Osteoblast (primary cell): ENCODE data around the gene CHD2. TPM values are rescaled to one million over a fixed set of nuclear protein-coding genes. Genes with fewer than 3 reads are reported as not detected.
A peak's percentile ranks its signal among the peaks of the same experiment; 100 is the strongest.

Experiments used
- DNase-seq: peaks from one replicate; pipeline ENCODE4 v3.0.0; 2011; ENCODE audit warnings: low spot score, mixed read lengths; ENCODE audit not compliant: insufficient read length; ENCODE audit errors: missing footprints
- H2AFZ ChIP-seq: 2 replicates; pipeline ENCODE4 v1.6.0; 2011; ENCODE audit warnings: mild to moderate bottlenecking, low read length
- H3K27ac ChIP-seq: 2 replicates; pipeline ENCODE4 v1.5.1; 2011; ENCODE audit warnings: mild to moderate bottlenecking, low read depth, low read length, moderate library complexity
- H3K27me3 ChIP-seq: 2 replicates; pipeline ENCODE4 v1.6.0; 2012; ENCODE audit warnings: mild to moderate bottlenecking, control low read depth, inconsistent platforms, low read length, moderate library complexity; ENCODE audit not compliant: insufficient read depth
- H3K36me3 ChIP-seq: 2 replicates; pipeline ENCODE4 v1.5.1; 2011; ENCODE audit warnings: mild to moderate bottlenecking, low read length, control low read depth, moderate library complexity; ENCODE audit not compliant: insufficient read depth
- H3K4me1 ChIP-seq: 2 replicates; pipeline ENCODE4 v1.5.1; 2011; ENCODE audit warnings: mild to moderate bottlenecking, low read length, control low read depth, moderate library complexity; ENCODE audit not compliant: insufficient read depth
- H3K4me2 ChIP-seq: 2 replicates; pipeline ENCODE4 v1.6.0; 2011; ENCODE audit warnings: mild to moderate bottlenecking, low read length; ENCODE audit not compliant: insufficient read depth
- H3K4me3 ChIP-seq: fragments of 200-600 bp; sonication (generic); 3 replicates; pipeline ENCODE4 v1.5.1; 2012; ENCODE audit warnings: mild to moderate bottlenecking, low read length, inconsistent platforms; ENCODE audit not compliant: insufficient read depth
- H3K79me2 ChIP-seq: 2 replicates; pipeline ENCODE4 v1.6.0; 2012; ENCODE audit warnings: mild to moderate bottlenecking, low read length, control low read depth, inconsistent platforms; ENCODE audit not compliant: insufficient read depth
- H3K9me3 ChIP-seq: 2 replicates; pipeline ENCODE4 v1.5.1; 2011; ENCODE audit warnings: low read depth, low read length, control low read depth
- H4K20me1 ChIP-seq: 2 replicates; pipeline ENCODE4 v1.6.0; 2012; ENCODE audit warnings: mild to moderate bottlenecking, low read length, control low read depth; ENCODE audit not compliant: insufficient read depth
- total RNA-seq: library from RNA; depleted of rRNA; stranded (reverse); fragments of >200 nt; gene quantifications from 2 replicates; pipeline ENCODE4 v1.2.3, GENCODE V29; 2012
- TF ChIP-seq, protein P1 (sequence below): IDR thresholded peaks from 2 replicates; pipeline ENCODE4 v1.5.1; 2011; ENCODE audit warnings: mild to moderate bottlenecking, low read depth, low read length, moderate library complexity; ENCODE audit errors: extremely low read depth

Gene CHD2
- total RNA-seq, 1 donor = 98.8 TPM

- no peaks in the 10 kb centered on the region for H3K27me3 ChIP-seq
- H3K27ac ChIP-seq = peak overlapping the region; percentile 100
- H3K9me3 ChIP-seq = no peaks in the 10 kb centered on the region
- H2AFZ ChIP-seq = no peak overlapping the region
- H3K4me1 ChIP-seq = peaks cover 75% of the 10 kb centered on the region
- H3K36me3 ChIP-seq = peaks cover 18% of the 10 kb centered on the region
- H3K79me2 ChIP-seq = peaks cover 96% of the 10 kb centered on the region
- H3K4me3 ChIP-seq = peak overlapping the region; percentile 70
- TF ChIP-seq, protein P1, sequence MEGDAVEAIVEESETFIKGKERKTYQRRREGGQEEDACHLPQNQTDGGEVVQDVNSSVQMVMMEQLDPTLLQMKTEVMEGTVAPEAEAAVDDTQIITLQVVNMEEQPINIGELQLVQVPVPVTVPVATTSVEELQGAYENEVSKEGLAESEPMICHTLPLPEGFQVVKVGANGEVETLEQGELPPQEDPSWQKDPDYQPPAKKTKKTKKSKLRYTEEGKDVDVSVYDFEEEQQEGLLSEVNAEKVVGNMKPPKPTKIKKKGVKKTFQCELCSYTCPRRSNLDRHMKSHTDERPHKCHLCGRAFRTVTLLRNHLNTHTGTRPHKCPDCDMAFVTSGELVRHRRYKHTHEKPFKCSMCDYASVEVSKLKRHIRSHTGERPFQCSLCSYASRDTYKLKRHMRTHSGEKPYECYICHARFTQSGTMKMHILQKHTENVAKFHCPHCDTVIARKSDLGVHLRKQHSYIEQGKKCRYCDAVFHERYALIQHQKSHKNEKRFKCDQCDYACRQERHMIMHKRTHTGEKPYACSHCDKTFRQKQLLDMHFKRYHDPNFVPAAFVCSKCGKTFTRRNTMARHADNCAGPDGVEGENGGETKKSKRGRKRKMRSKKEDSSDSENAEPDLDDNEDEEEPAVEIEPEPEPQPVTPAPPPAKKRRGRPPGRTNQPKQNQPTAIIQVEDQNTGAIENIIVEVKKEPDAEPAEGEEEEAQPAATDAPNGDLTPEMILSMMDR = no peak
- peak overlapping the region; percentile 91 for H3K4me2 ChIP-seq
- DNase-seq = no peak
- peaks cover 17% of the 10 kb centered on the region for H4K20me1 ChIP-seq
Measured at GRCh38 chr15:92906563-92907081, 6.5 kb downstream of the CHD2 start.

GRCh38 chr15:92907229-92907628, 7.1 kb downstream of the CHD2 start:
- H3K27ac ChIP-seq = peak overlapping the region; percentile 100
- DNase-seq = no peak
- H3K27me3 ChIP-seq = no peaks in the 10 kb centered on the region
- H2AFZ ChIP-seq = no peak overlapping the region
- H3K4me1 ChIP-seq = peaks cover 80% of the 10 kb centered on the region
- peaks cover 20% of the 10 kb centered on the region for H4K20me1 ChIP-seq
- H3K79me2 ChIP-seq = peaks cover 96% of the 10 kb centered on the region
- H3K4me2 ChIP-seq = peak overlapping the region; percentile 91
- TF ChIP-seq, protein P1 = no peak
- H3K36me3 ChIP-seq = peaks cover 15% of the 10 kb centered on the region
- no peaks in the 10 kb centered on the region for H3K9me3 ChIP-seq
- H3K4me3 ChIP-seq = peak overlapping the region; percentile 46

DNA sequence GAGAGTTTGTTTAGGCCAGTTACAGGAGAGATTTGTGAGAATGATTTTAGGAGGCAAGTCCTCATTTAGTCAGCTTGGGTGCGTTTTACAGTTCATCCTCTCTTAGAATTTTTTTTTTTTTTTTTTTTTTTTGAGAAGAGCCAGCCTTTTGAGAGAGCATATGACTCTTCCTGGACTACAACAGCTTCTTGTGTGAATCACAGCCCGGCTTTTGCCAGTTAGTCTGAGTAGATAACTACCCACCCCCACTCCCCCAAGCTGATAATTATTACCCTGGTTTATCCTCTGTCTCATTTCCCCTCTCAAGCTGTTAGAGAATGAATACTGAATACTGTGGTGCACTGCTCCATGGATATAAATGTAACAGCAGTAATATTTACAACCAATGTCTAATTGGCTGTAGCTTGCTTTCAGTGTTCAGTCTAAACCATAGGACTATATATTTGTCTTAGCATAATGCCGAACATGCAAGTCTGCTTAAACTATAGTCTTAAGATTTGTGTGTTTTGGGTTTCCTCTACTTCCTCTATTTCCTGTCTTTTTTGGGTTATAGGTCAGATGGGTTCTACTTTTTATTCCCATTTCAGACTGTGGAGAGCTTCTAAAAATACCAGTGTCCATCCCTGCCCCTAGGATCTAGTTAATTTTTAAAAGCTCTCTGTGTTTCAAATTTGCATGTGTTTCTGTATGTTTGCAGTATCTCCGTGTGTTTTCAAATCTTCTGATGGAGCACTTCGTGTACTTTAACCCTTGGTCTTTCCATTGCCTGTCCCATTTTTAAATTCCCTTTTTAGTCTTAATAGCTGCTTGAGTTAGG, 8.0 kb downstream of the CHD2 start:
- H3K79me2 ChIP-seq = peaks cover 96% of the 10 kb centered on the region
- H3K9me3 ChIP-seq = no peaks in the 10 kb centered on the region
- no peaks in the 10 kb centered on the region for H3K27me3 ChIP-seq
- TF ChIP-seq, protein P1 = no peak
- H2AFZ ChIP-seq = no peak overlapping the region
- H3K4me1 ChIP-seq = peaks cover 81% of the 10 kb centered on the region
- peaks cover 23% of the 10 kb centered on the region for H4K20me1 ChIP-seq
- H3K4me3 ChIP-seq = peak overlapping the region; percentile 46
- H3K27ac ChIP-seq = peak overlapping the region; percentile 100
- H3K4me2 ChIP-seq = peak overlapping the region; percentile 91
- peak; percentile 77 for DNase-seq
- H3K36me3 ChIP-seq = peaks cover 15% of the 10 kb centered on the region

DNA sequence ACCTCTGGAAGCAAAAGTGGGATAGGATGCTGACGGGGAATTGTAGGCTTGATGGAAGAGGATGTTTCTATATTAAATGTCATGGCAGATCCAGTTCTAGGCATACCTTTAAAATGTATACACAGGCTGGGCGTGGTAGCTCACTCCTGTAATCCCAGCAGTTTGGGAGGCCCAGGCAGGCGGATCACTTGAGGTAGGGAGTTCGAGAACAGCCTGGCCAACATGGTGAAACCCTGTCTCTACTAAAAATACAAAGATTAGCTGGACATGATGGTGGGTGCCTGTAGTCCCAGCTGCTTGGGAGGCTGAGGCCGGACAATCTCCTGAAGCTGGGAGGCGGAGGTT, 8.6 kb downstream of the CHD2 start:
- Histone ChIP-seq H3K4me1 (peaks cover 82% of the 10 kb centered on the region), H4K20me1 (peaks cover 27% of the 10 kb centered on the region), H3K4me3 (peak overlapping the region; percentile 43), H2AFZ (no peak overlapping the region), H3K36me3 (peaks cover 15% of the 10 kb centered on the region), H3K27ac (peak overlapping the region; percentile 100), H3K27me3 (no peaks in the 10 kb centered on the region), H3K79me2 (peaks cover 96% of the 10 kb centered on the region), H3K9me3 (no peaks in the 10 kb centered on the region), H3K4me2 (peak overlapping the region; percentile 91)
- no peak for DNase-seq
- TF ChIP-seq, protein P1 = no peak
